Germinal center (tissue), 1 donor: ENCODE results near the gene RYR1.
"Not testable (repeated sequence)": the region's sequence is repeated elsewhere in the genome, so short reads cannot be mapped to it uniquely, and the experiment has no call there.

ENCODE experiments used
- DNase-seq: peaks from one replicate; pipeline ENCODE4 v3.0.0; 2012; ENCODE audit warnings: mixed read lengths, low spot score

The RYR1 gene

DNA sequence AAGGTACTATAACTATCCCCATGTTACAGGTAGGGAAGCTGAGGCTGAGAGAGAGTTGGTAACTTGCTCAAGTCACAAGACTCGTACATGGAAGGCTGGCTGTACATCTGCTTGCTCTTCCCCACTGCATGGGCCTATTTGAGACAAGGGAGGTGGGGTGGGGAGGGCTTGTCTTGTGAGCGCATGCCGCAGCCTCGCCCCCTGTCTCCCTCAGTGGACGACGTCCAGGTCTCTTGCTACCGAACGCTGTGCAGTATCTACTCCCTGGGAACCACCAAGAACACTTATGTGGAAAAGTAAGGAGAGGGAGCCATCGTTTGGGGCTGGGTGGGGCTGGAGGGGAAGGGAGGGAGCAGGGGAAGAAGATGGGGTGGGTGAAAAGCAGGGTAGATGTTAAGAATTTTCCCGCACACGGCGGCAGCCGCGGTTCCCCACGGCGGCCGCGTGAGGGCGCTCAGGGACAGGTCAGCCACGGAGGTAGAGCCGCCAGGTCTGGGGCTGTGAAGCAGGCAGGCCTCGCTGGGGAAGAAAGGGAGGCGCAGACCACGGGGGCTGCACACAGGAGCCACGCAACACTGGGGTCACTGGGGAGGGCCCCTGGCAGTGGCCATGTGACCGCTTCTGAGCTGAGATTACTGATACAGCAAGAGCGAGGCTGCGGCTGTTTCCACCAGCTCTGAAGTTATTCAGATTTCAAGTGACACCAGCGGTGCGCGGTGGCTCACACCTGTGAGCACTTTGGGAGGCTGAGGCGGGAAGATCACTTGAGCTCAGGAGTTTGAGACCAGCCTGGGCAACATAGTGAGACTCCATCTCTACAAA is 81.5 kb downstream of the RYR1 start:
- peak; percentile 86 for DNase-seq

DNA sequence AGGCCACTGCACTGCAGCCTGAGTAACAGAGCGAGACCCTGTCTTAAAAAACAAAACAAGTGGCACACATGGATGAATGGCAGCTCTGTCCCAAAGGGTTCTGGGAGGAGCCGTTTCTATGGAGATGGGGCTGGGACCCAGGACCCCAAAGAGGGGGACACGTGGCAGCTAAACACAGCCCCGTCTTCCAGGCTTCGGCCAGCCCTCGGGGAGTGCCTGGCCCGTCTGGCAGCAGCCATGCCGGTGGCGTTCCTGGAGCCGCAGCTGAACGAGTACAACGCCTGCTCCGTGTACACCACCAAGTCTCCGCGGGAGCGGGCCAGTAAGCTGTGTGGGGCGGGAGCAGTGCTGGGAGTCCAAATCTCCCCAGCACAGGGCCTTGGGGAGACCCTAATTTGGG is 82.4 kb downstream of the RYR1 start:
- DNase-seq = no peak

DNA sequence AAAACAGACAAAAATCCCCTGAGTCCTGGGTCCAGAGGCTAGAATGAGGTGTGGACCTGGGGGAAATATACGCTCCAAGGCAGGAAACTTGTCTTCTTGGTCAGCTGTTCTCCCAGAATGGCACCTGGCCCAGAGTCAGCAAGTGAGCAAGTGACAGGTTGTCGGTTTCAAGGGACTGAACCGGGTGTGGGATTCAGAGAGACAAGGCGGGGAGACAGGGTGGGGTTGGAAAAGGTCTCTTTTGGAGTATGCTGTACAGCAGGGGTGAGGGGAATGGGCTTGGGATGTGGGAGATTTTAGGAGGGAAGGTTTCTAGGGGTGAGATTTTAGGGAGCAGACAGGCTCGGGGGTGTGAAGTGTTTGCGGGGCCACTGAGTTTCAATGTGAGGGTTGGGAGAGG is 83.3 kb downstream of the RYR1 start:
- DNase-seq = no peak

DNA sequence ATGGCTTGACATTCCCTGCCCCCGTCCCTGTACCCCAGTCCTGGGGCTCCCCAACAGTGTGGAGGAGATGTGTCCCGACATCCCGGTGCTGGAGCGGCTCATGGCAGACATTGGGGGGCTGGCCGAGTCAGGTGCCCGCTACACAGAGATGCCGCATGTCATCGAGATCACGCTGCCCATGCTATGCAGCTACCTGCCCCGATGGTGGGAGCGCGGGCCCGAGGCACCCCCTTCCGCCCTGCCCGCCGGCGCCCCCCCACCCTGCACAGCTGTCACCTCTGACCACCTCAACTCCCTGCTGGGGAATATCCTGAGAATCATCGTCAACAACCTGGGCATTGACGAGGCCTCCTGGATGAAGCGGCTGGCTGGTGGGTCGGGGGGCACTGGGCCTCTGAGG is 83.8 kb downstream of the RYR1 start:
- no peak for DNase-seq

DNA sequence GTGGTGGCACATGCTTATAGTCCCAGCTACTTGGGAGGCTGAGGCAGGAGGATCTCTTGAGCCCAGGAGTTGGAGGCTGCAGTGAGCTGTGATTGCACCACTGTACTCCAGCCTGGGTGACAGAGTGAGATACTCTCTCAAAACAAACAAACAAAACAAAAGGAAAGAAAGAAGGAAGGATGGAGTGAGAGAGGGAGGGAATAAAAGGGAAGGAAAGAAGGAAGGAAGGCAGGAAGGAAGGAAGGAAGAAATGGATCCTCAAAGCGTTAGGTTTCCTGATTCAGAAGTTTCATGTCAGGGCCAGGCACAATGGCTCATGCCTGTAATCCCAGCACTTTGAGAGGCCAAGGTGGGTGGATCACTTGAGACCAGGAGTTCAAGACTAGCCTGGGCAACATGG is 84.5 kb downstream of the RYR1 start:
- DNase-seq = not testable (repeated sequence)

DNA sequence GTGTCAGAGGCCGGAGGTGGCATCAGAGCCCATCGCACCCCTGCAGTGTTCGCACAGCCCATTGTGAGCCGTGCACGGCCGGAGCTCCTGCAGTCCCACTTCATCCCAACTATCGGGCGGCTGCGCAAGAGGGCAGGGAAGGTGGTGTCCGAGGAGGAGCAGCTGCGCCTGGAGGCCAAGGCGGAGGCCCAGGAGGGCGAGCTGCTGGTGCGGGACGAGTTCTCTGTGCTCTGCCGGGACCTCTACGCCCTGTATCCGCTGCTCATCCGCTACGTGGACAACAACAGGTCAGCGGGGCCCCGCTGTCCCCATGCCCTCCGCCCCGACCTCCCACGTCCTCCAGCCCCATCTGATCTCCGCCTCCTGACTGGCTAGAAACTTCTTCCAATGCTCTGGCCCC is 85.7 kb downstream of the RYR1 start:
- no peak for DNase-seq

DNA sequence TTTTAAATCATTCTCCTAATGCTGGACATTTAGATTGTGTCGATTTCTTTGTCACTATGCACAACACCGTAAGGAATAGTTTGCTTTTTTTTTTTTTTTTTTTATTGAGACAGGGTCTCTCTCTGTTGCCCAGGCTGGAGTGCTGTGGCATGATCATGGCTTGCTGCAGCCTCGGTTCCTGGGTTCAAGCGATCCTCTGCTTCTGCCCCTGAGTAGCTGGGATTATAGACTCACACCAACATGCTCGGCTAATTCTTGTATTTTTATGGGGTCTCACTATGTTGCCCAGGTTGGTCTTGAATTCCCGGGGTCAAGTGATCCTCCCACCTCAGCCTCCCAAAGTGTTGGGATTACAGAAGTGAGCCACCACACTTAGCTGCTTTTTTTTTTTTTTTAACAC is 86.5 kb downstream of the RYR1 start:
- no peak for DNase-seq

DNA sequence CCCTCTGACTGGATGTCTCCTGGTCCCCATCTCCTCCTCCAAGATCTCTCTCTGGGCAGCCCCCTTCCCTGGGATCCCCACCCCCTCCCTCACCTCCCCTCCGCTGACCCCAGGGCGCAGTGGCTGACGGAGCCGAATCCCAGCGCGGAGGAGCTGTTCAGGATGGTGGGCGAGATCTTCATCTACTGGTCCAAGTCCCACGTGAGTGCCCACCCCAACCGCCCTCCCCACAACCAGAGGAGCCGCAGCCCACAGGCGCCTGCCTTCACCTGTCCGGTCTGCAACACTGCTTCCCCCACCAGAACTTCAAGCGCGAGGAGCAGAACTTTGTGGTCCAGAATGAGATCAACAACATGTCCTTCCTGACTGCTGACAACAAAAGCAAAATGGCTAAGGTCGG is 89.4 kb downstream of the RYR1 start:
- DNase-seq = no peak

DNA sequence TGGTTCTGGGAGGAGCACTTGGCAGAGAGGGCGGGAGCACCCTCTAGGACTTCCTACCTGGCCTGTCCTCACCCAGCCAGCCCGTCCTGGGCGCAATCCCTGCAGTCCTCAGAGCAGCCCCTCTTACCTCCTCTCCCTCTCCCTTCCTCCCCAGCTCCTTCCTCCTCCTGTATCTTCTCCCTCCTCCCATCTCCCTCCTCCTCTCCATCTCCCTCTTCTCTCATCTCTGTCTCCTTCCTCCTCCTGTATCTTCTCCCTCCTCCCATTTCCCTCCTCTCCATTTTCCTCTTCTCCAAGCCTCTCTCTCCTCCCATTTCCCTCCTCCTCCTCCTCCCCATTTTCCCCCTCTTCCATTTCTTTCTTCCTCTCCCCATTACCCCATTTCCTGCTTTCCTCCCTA is 89.8 kb downstream of the RYR1 start:
- DNase-seq = no peak

DNA sequence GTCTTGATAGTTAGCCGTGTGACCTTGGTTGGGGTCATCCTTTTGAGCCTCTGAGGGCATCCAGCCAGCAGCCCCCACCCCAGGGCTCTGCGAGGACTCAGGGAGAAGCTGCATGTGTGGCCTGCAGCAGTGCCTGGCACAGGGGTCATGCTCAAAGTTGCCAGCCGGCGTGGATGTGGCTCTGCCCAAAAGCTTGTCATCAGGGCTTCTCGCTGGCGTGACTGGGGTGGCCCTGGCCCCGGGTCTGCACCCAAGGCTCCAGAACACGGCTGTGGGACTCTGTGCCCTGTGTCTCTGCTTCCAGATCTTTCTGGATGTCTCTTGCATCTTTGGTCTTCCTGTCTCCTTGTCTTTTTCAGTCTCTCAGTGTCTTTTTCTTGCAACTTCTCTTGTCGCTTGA is 90.9 kb downstream of the RYR1 start:
- no peak for DNase-seq

DNA sequence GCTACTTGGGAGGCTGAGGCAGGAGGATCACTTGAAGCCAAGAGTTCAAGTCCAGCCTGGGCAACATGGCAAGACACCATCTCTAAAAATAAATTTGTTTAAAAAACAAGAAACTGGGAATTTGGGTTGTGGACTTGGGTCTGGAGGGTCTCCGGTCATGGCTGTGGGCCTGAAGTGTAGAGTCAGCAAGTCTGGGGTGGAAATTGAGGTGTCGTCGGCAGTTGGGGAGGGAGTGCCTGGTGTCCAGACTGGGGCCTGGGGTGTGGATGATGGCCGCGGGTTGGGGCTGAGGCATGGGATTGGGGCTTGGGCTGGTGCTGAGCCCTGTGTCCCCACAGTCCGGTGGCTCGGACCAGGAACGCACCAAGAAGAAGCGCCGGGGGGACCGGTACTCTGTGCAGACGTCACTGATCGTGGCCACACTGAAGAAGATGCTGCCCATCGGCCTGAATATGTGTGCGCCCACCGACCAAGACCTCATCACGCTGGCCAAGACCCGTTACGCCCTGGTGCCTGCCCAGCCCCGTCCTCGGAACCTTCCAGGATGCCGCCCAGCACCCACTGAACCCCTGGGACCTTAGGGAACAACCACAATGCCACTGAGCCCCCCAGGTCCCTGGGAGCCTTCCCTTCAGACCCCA is 91.6 kb downstream of the RYR1 start:
- no peak for DNase-seq

DNA sequence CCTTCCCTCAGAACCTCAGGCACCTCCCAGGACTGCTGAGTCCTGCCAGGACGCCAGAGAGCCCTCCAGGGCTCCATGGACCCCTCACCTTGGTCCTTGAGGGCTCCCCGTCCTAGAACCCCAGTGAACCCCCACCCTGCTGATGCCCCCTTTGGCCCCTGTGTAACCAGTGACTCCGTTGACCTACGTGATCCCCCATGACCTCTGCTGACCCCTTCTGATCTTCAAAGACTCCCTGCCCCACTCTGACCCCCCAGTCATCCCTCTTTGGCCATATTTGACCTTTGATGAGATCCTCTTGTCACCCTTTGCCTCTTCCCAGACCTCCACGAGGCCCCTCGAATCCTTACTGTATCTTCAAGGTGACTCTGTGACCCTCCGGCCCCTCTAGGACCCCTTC is 92.9 kb downstream of the RYR1 start:
- no peak for DNase-seq

DNA sequence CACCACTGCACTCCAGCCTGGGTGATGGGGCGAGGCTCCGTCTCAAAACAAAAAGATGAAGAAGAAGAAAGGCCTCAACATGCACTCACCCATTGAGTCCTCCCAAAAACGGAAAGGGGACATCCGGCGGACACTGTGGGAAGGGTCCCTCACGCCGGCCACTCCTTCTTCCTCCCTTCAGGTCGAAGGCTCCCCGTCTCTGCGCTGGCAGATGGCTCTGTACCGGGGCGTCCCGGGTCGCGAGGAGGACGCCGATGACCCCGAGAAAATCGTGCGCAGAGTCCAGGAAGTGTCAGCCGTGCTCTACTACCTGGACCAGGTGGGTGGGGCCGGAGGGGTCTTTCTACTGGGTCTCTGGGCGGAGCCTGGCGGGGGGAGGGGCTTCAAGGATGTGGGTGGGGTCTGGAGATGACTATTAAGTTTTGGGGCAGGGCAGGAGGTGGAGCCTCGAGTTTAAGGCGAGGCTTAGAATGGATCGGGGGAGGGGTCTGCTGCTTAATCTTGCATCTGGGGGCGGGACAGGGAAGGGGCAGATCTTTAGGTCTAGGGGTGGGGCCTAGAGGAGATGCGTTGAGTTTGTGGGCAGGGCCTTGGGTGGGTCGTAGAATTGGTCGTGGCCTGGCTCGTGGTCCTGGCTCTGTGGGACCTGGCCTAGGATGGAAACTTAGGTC is 94.1 kb downstream of the RYR1 start:
- no peak for DNase-seq

DNA sequence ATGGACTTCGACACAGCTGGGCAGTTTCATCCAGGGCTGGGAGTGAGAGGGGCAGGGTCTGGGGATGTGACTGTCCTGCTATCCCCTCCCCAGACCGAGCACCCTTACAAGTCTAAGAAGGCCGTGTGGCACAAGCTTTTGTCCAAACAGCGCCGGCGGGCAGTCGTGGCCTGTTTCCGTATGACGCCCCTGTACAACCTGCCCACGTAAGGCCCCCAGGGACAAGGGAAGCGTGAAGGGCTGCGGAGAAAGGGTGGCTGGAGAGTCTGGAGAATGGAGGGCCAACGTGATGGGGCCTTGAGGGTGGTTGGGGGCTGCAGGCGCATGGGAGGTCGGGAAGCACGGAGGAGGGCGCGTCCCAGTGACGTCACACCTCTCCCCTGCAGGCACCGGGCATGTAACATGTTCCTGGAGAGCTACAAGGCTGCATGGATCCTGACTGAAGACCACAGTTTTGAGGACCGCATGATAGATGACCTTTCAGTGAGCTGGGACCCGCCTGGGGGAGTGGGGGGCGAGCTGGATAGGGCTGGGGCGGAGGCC is 94.8 kb downstream of the RYR1 start:
- no peak for DNase-seq

DNA sequence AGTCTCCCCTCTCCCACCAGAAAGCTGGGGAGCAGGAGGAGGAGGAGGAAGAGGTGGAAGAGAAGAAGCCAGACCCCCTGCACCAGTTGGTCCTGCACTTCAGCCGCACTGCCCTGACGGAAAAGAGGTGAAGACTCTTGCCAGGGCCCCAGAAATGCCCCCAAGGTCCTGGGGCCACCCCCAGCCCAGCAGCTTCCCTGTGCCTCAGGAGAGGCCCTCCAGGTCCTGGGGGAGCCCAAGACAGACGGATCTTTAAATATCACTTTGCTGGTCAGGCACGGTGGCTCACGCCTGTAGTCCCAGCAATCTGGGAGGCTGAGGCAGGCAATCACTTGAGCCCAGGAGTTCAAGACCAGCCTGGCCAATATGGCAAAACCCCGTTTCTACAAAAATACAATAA is 95.4 kb downstream of the RYR1 start:
- no peak for DNase-seq

DNA sequence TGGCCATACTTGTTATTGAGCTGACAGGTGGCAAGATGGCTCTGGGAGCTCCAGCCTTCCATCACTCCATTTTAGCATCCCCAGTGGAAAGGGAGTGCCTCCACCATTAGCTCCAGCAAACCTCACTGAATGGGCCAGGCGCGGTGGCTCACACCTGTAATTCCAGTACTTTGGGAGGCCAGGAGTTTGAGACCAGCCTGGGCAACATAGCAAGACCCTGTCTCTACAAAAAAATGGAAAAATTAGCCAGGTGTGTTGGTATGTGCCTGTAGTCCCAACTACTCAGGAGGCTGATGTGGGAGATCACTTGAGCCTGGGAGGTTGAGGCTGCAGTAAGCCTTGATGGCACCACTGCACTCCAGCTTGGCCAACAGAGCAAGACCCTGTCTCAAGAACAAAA is 98.0 kb downstream of the RYR1 start:
- no peak for DNase-seq

DNA sequence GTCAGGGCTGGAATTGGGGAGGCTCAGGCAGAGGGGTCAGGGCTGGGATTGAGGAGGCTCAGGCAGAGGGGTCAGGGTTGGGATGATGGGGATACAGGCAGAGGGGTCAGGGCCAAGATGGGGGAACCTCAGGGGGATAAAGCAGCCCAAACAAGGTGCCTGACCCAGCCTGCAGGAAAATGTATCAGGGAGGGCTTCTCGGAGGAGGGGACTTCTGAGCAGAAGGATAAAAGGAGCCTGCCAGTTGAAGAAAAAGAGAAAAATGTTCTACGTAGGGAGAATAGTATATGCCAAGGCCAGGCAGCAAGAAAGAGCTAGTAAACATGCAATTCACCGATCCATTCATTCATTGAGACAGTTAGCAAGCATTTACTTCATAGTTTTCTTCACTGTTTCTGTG is 99.4 kb downstream of the RYR1 start:
- no peak for DNase-seq

DNA sequence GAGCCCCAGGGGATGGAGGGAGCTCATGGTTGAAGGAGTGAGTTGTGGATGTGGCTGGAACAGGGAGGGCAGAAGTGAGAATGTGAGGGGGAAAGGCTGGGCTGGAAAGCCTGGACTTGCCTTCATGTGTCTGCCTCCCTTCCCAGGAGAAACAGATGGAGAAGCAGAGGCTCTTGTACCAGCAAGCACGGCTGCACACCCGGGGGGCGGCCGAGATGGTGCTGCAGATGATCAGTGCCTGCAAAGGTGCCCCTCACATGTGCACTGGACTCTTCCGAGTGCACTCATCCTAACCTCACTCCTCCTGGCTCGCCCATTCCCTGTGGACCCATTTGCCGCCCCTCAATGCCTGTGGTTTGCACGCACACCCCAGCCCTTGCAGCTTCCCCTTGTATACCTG is 101.1 kb downstream of the RYR1 start:
- DNase-seq = no peak

DNA sequence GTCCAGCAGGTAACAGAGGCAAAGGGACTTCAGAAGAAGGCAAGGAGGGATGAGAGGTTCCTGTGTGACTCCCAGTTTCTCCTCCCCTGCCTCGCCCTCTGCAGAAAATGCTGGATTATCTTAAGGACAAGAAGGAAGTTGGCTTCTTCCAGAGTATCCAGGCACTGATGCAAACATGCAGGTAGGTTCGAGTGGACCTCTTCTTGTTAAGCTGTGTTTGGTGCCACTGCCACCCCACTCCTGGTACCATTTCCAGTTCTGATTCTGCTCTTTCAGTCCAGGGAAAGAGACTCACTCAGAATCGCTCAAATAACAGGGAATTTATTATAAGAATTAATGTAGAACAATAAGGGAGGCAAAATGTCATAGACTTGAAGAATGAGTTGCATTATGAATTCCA is 101.7 kb downstream of the RYR1 start:
- no peak for DNase-seq

DNA sequence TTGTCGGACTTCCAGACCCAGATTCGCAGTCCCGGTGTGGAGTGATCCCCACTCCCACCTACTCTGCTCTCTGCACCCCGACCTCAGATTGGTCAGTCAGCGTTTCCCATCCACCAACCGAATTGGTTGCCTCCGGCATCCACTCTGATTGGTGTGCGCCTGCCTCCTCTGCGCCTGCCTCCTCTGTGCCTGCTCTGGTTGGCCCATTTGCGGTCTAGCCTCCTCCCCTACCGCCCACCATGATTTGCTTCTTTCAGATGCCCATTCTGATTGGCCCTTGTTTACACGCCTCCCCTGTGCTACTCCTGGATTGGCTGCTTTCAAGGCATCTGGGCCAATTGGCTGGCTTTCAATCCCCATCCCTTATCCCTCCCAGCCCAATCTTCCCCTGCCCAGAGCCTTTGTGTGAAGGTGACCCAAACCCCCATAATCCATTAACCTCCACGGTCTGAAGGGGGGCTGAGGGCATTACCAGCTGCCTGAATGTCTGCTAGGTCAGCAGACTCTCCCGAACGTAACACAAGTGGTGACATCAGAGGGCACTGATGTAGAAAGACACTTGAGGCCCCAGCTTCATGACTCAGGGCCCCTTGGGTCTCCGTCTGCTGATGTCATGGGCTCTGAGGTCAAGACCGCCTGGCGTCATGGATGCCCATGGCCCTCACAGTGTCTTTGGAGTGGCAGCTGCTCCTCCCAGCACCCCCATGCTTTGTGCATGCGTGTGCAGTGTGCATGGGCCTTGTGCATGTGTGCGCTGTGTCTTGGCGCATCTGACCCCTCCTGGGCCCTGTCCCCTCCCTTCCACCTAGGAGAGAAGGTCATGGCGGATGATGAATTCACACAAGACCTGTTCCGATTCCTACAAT is 103.8 kb downstream of the RYR1 start:
- no peak for DNase-seq

DNA sequence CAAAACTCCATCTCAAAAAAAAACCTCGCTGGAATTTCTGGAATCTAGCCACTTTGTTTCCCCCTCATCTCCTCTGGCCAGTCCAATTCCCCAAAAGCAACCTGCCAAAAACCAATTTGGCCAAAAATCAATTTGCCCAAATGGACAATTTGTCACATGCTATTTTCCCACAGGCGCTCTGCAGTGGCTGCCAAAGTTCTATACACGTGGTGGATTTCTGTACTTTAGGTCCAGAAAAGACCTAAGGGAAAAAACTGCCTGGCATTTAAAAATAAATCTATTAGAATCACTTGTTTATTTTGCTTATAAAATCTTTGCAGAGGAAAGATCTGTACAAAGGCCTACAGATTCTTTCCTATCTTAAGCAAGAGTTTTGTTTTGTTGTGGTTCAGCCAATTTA is 104.9 kb downstream of the RYR1 start:
- DNase-seq = no peak
